Measurements from ENCODE around the gene KCNIP1. TPM values are rescaled to one million over a fixed set of nuclear protein-coding genes. Genes with fewer than 3 reads are reported as not detected.

KCNIP1 gene
- total and polyA plus RNA-seq, 2 of the 8 experiments (the other 6 are each of a cell fraction or from before 2014, with no cell fraction given) = 0.52 to 0.83 TPM

GRCh38 chr5:170554521-170555267 is 50.9 kb downstream of the KCNIP1 start:
- Histone ChIP-seq H2BK120ac (replicated peaks; ENCODE audit: low read depth, low read length) (no peak overlapping the region), H3K79me1 (ENCODE audit: low read depth, low read length) (no peaks in the 10 kb centered on the region), H3K79me2 (ENCODE audit: control insufficient read depth in 1 of 2, insufficient read depth in 2 of 2, low read length in 2 of 2) (no peaks in the 10 kb centered on the region; a peak in 2 of 4 replicates), H3K27me3 (replicated peaks in 1 of 4; ENCODE audit: control insufficient read depth in 3 of 4, extremely low read depth in 1 of 4, insufficient read depth in 3 of 4, low read length in 3 of 4) (no peaks in the 10 kb centered on the region), H3K18ac (ENCODE audit: extremely low read depth, low read length) (no peak overlapping the region), H3K36me3 (ENCODE audit: control insufficient read depth in 2 of 4, insufficient read depth in 4 of 4, low read length in 3 of 4) (no peaks in the 10 kb centered on the region), H2BK20ac (ENCODE audit: low read length) (no peak overlapping the region), H3K9ac (replicated peaks in 1 of 4; ENCODE audit: extremely low read depth in 1 of 4, low read depth in 3 of 4, low read length in 3 of 4) (no peak overlapping the region), H3K4me3 (ENCODE audit: extremely low read depth in 1 of 4, insufficient read depth in 2 of 4, low read depth in 3 of 4, low read length in 4 of 4) (no peak overlapping the region), H4K5ac (ENCODE audit: insufficient read length, low read depth, low read length) (no peak overlapping the region), H2BK5ac (ENCODE audit: low read depth, low read length) (no peak overlapping the region), H3K23me2 (ENCODE audit: low read depth, low read length) (peaks cover 10% of the 10 kb centered on the region), H3K9me3 (ENCODE audit: insufficient read depth in 2 of 2, low read depth in 1 of 2, low read length in 1 of 2) (no peaks in the 10 kb centered on the region), H4K8ac (ENCODE audit: extremely low read depth, insufficient read depth, low read length) (no peak overlapping the region), H2AFZ (ENCODE audit: low read length) (no peak overlapping the region), H4K91ac (replicated peaks; ENCODE audit: insufficient read length, low read length) (no peak overlapping the region), H3K14ac (ENCODE audit: insufficient read length) (no peak overlapping the region), H3K56ac (replicated peaks; ENCODE audit: insufficient read length, low read depth, low read length) (no peak overlapping the region), H2BK15ac (ENCODE audit: low read length) (no peak overlapping the region), H2BK12ac (ENCODE audit: low read depth, low read length) (no peak overlapping the region), H4K20me1 (replicated peaks in 1 of 2; ENCODE audit: control insufficient read depth in 1 of 2, insufficient read depth in 2 of 2, low read length in 2 of 2) (peaks cover 0 to 7% of the 10 kb centered on the region in 2 experiments), H3K27ac (ENCODE audit: low read depth, low read length) (no peak overlapping the region), H2AK5ac (ENCODE audit: low read depth, low read length) (no peak overlapping the region), H3K4me2 (ENCODE audit: insufficient read depth in 1 of 2, low read depth in 2 of 2, low read length in 2 of 2) (no peak overlapping the region), H3K4me1 (replicated peaks in 1 of 4; ENCODE audit: control insufficient read depth in 3 of 4, insufficient read depth in 4 of 4, low read length in 3 of 4) (peaks cover 0 to 12% (median 4%) of the 10 kb centered on the region in 4 experiments; a peak in 2 of 7 replicates), H3K23ac (ENCODE audit: insufficient read length) (no peak overlapping the region), H3K4ac (replicated peaks; ENCODE audit: insufficient read length, low read depth, low read length) (no peak overlapping the region)
- ChIA-PET CTCF (ENCODE audit: partially characterized antibody) (interaction anchor here (0.9 to 1.9 kb wide), 5 partner anchors 30 to 65 kb away, joined by 3 to 5 read pairs (median 4); no protein-coding TSS in a partner anchor), POLR2A (ENCODE audit: partially characterized antibody) (no interaction called here)
- 91% methylated on average over 18 of the region's 18 CpGs; no CpG with 5 or more reads in 1 of the 2 experiments for WGBS, 2 experiments (ENCODE audit: extremely low coverage in 1 of 2, insufficient coverage in 1 of 2, insufficient read length in 1 of 2, insufficient replicate concordance in 2 of 2, low coverage in 1 of 2, low lambda C conversion rate in 2 of 2, missing lambda C conversion rate in 1 of 2)
- DNase-seq (ENCODE audit: low read depth in 1 of 2, low spot score in 2 of 2) (no peak), FAIRE-seq (no peak)
- TF ChIP-seq RBBP5 (IDR thresholded peaks at IDR 0.05; ENCODE audit: borderline replicate concordance, low read depth, low read length) = no peak
- no peak for TF ChIP-seq CBX5 (IDR thresholded peaks at IDR 0.05; ENCODE audit: low read depth, low read length)
- no peak for TF ChIP-seq CBX8 (IDR thresholded peaks at IDR 0.05; ENCODE audit: borderline replicate concordance, low read depth, low read length)
- TF ChIP-seq TAF7 (optimal IDR thresholded peaks at IDR 0.05; ENCODE audit: borderline replicate concordance, low read depth, low read length) = no peak
- TF ChIP-seq MAFK (IDR thresholded peaks at IDR 0.05; ENCODE audit: low read depth, low read length) = no peak
- no peak for TF ChIP-seq SIRT6 (IDR thresholded peaks at IDR 0.05; ENCODE audit: low read length)
- TF ChIP-seq TEAD4 (IDR thresholded peaks at IDR 0.05; ENCODE audit: low read depth, low read length) = no peak
- TF ChIP-seq ATF2 (IDR thresholded peaks at IDR 0.05; ENCODE audit: low read length) = no peak
- TF ChIP-seq NANOG (IDR thresholded peaks at IDR 0.05; ENCODE audit: insufficient read depth, low read depth, low read length, poor library complexity, severe bottlenecking) = no peak
- no peak for TF ChIP-seq KDM4A (IDR thresholded peaks at IDR 0.05; ENCODE audit: low read depth, low read length, severe bottlenecking)
- TF ChIP-seq PHF8 (conservative IDR thresholded peaks at IDR 0.05; ENCODE audit: low read depth, low read length) = no peak

Measured in H1 (cell line).